ENCODE data around the gene VPS72.

DNA sequence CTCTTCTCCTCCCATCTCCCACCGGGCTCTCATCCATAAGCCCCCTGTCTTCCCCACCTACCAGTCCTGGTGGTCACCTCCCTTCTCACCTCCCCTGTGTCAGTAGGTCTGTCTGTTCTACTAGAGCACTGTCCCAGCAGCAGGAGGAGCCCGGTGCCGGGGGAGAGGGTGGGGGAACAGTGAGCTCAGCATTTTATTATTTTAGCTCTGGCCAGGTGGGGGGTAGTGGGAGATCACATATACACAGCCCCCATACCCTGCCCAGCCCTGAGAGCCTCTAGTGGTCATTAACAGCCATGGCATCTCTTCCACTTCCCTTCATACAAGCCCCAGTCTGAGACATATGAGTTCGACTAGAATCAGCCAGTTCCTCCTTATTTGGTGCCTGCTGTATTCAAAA is 14.1 kb downstream of the VPS72 start, which contains the start of gene TMOD4:
- TF ChIP-seq, protein P1, sequence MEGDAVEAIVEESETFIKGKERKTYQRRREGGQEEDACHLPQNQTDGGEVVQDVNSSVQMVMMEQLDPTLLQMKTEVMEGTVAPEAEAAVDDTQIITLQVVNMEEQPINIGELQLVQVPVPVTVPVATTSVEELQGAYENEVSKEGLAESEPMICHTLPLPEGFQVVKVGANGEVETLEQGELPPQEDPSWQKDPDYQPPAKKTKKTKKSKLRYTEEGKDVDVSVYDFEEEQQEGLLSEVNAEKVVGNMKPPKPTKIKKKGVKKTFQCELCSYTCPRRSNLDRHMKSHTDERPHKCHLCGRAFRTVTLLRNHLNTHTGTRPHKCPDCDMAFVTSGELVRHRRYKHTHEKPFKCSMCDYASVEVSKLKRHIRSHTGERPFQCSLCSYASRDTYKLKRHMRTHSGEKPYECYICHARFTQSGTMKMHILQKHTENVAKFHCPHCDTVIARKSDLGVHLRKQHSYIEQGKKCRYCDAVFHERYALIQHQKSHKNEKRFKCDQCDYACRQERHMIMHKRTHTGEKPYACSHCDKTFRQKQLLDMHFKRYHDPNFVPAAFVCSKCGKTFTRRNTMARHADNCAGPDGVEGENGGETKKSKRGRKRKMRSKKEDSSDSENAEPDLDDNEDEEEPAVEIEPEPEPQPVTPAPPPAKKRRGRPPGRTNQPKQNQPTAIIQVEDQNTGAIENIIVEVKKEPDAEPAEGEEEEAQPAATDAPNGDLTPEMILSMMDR (IDR thresholded peaks at IDR 0.05): peak in 1 of 2 donors; percentile 45
- TF ChIP-seq EP300 (IDR thresholded peaks at IDR 0.05): no peak
